Measurements from ENCODE around the gene CLCN3. TPM values are rescaled to one million over a fixed set of nuclear protein-coding genes. Genes with fewer than 3 reads are reported as not detected.
A peak's percentile ranks its signal among the peaks of the same experiment; 100 is the strongest.

The CLCN3 gene
- total and polyA plus RNA-seq, 2 of the 13 experiments (the other 11 are each of a cell fraction or from before 2014, with no cell fraction given), result 13.6 to 23.7 TPM

GRCh38 chr4:169611991-169612870 is 8.1 kb upstream of the CLCN3 start, which contains the start of gene NEK1 (continued):
- TF ChIP-seq CREM (IDR thresholded peaks at IDR 0.05), result peak; percentile 86
- peak; percentile 62 for TF ChIP-seq CREM (CRISPR knock-in tag; IDR thresholded peaks at IDR 0.05)
- no peak for TF ChIP-seq RFXAP (CRISPR knock-in tag; IDR thresholded peaks at IDR 0.05; ENCODE audit: borderline replicate concordance)
- peak; percentile 59; the same call in 1 of the 2 replicates for TF ChIP-seq REPIN1 (CRISPR knock-in tag; IDR thresholded peaks at IDR 0.05; ENCODE audit: borderline replicate concordance, low read depth)
- peak; percentile 30 for TF ChIP-seq AGO2 (optimal IDR thresholded peaks at IDR 0.05; ENCODE audit: low read depth, low read length)
- TF ChIP-seq XRCC5 (optimal IDR thresholded peaks at IDR 0.05; ENCODE audit: low read length), result peak; percentile 70
- TF ChIP-seq U2AF2 (IDR thresholded peaks at IDR 0.05; ENCODE audit: low read depth, low read length), result no peak
- peak; percentile 79 for TF ChIP-seq ZSCAN31 (CRISPR knock-in tag; IDR thresholded peaks at IDR 0.05; ENCODE audit: low read depth)
- 0 out of 2 replicates have a peak, but pooled peaks have one; percentile 18 for TF ChIP-seq MNT (IDR thresholded peaks at IDR 0.05)
- TF ChIP-seq TRAFD1 (CRISPR knock-in tag; IDR thresholded peaks at IDR 0.05; ENCODE audit: borderline replicate concordance), result no peak
- no peak for TF ChIP-seq ESRRA (CRISPR knock-in tag; IDR thresholded peaks at IDR 0.05; ENCODE audit: low read depth)
- TF ChIP-seq ZNF761 (CRISPR knock-in tag; conservative IDR thresholded peaks at IDR 0.05), result no peak
- no peak for TF ChIP-seq TFAP4 (IDR thresholded peaks at IDR 0.05; ENCODE audit: borderline replicate concordance, low read depth)
- TF ChIP-seq POLR2A (IDR thresholded peaks at IDR 0.05; ENCODE audit: insufficient read depth in 1 of 2, low read depth in 2 of 2, low read length in 2 of 2), result peak; percentile 87 to 95
- peak; percentile 80; the same call in 1 of the 2 replicates for TF ChIP-seq ZNF691 (CRISPR knock-in tag; IDR thresholded peaks at IDR 0.05; ENCODE audit: borderline replicate concordance, low read depth)
- peak; percentile 83; the same call in 1 of the 2 replicates for TF ChIP-seq KMT2A (CRISPR knock-in tag; IDR thresholded peaks at IDR 0.05)
- TF ChIP-seq ATM (IDR thresholded peaks at IDR 0.05; ENCODE audit: borderline replicate concordance), result no peak
- peak; percentile 80; the same call in 1 of the 2 replicates for TF ChIP-seq ZNF138 (CRISPR knock-in tag; IDR thresholded peaks at IDR 0.05; ENCODE audit: low read depth)
- peak; percentile 76 for TF ChIP-seq NAIF1 (CRISPR knock-in tag; IDR thresholded peaks at IDR 0.05; ENCODE audit: borderline replicate concordance)
- TF ChIP-seq ZNF552 (CRISPR knock-in tag; IDR thresholded peaks at IDR 0.05; ENCODE audit: borderline replicate concordance), result no peak
- peak; percentile 95 for TF ChIP-seq ZNF598 (CRISPR knock-in tag; IDR thresholded peaks at IDR 0.05; ENCODE audit: borderline replicate concordance)
- 0 out of 2 replicates have a peak, but pooled peaks have one; percentile 48 for TF ChIP-seq KDM3A (CRISPR knock-in tag; IDR thresholded peaks at IDR 0.05; ENCODE audit: low read depth)
- TF ChIP-seq PHF21A (CRISPR knock-in tag; IDR thresholded peaks at IDR 0.05), result no peak
- 0 out of 2 replicates have a peak, but pooled peaks have one; percentile 61 for TF ChIP-seq ZSCAN25 (CRISPR knock-in tag; IDR thresholded peaks at IDR 0.05)
- TF ChIP-seq ZNF562 (CRISPR knock-in tag; IDR thresholded peaks at IDR 0.05; ENCODE audit: borderline replicate concordance), result no peak
- TF ChIP-seq IRF2 (CRISPR knock-in tag; IDR thresholded peaks at IDR 0.05), result peak; percentile 88

All from HepG2 (cell line).